H9 (cell line): ENCODE results near the gene CPAMD8. TPM values are rescaled to one million over a fixed set of nuclear protein-coding genes. Genes with fewer than 3 reads are reported as not detected.

Source experiments
- DNase-seq: peaks from one replicate; pipeline ENCODE4 v3.0.0-alpha.2; 2017
- H2AFZ ChIP-seq: one replicate; pipeline ENCODE4 v1.6.1; 2013; ENCODE audit warnings: mild to moderate bottlenecking, low read length, control low read depth, moderate library complexity
- H2AK5ac ChIP-seq: 2 replicates; pipeline ENCODE4 v1.6.1; 2013; ENCODE audit warnings: low read length, control low read depth, mixed read lengths; ENCODE audit not compliant: insufficient read length
- H2BK120ac ChIP-seq: one replicate; pipeline ENCODE4 v1.6.1; 2013; ENCODE audit warnings: low read depth, mild to moderate bottlenecking, low read length, control low read depth, inconsistent platforms; ENCODE audit not compliant: poor library complexity, severe bottlenecking
- H2BK12ac ChIP-seq: 2 replicates; pipeline ENCODE4 v1.6.1; 2013; ENCODE audit warnings: low read length, control low read depth, mixed read lengths, low read depth; ENCODE audit not compliant: insufficient read length
- H2BK15ac ChIP-seq: 2 replicates; pipeline ENCODE4 v1.6.1; 2013; ENCODE audit warnings: low read depth, low read length, control low read depth
- H2BK20ac ChIP-seq: one replicate; pipeline ENCODE4 v1.6.1; 2013; ENCODE audit warnings: low read depth, mild to moderate bottlenecking, low read length, control low read depth, inconsistent platforms; ENCODE audit not compliant: poor library complexity, severe bottlenecking
- H2BK5ac ChIP-seq: 2 replicates; pipeline ENCODE4 v1.6.1; 2013; ENCODE audit warnings: low read length, control low read depth, mixed read lengths; ENCODE audit not compliant: insufficient read length
- H3K14ac ChIP-seq: 2 replicates; pipeline ENCODE4 v1.6.1; 2013; ENCODE audit warnings: low read length, control low read depth; ENCODE audit not compliant: insufficient read depth
- H3K18ac ChIP-seq: 2 replicates; pipeline ENCODE4 v1.6.1; 2013; ENCODE audit warnings: low read depth, mild to moderate bottlenecking, mixed read lengths, low read length, control low read depth; ENCODE audit not compliant: insufficient read length
- H3K23ac ChIP-seq: 2 replicates; pipeline ENCODE4 v1.6.1; 2013; ENCODE audit warnings: low read length, control low read depth, mixed read lengths, low read depth; ENCODE audit not compliant: insufficient read length
- H3K23me2 ChIP-seq: 2 replicates; pipeline ENCODE4 v1.6.1; 2013; ENCODE audit warnings: low read depth, mild to moderate bottlenecking, mixed read lengths, low read length, control low read depth; ENCODE audit not compliant: insufficient read length, poor library complexity, severe bottlenecking
- H3K27ac ChIP-seq: 2 replicates; pipeline ENCODE4 v1.5.1; 2013; ENCODE audit warnings: low read length, control low read depth, mixed read lengths, low read depth; ENCODE audit not compliant: insufficient read length
- H3K27me3 ChIP-seq: 2 replicates; pipeline ENCODE4 v1.6.1; 2013; ENCODE audit warnings: low read length, control low read depth, inconsistent platforms; ENCODE audit not compliant: insufficient read depth
- H3K4ac ChIP-seq: 2 replicates; pipeline ENCODE4 v1.6.1; 2013; ENCODE audit warnings: low read depth, mild to moderate bottlenecking, control low read depth, inconsistent platforms, low read length, moderate library complexity
- H3K4me1 ChIP-seq: 2 replicates; pipeline ENCODE4 v1.6.1; 2013; ENCODE audit warnings: low read length, control low read depth, inconsistent platforms; ENCODE audit not compliant: insufficient read depth
- H3K4me2 ChIP-seq: 2 replicates; pipeline ENCODE4 v1.6.1; 2013; ENCODE audit warnings: low read length, control low read depth, mixed read lengths; ENCODE audit not compliant: insufficient read length, insufficient read depth
- H3K56ac ChIP-seq: 2 replicates; pipeline ENCODE4 v1.6.1; 2013; ENCODE audit warnings: low read depth, mild to moderate bottlenecking, mixed read lengths, low read length, control low read depth; ENCODE audit not compliant: insufficient read length
- H3K79me1 ChIP-seq: 2 replicates; pipeline ENCODE4 v1.6.1; 2013; ENCODE audit warnings: low read depth, mild to moderate bottlenecking, moderate library complexity, low read length, control low read depth, inconsistent platforms; ENCODE audit not compliant: insufficient read depth, poor library complexity, severe bottlenecking
- H3K79me2 ChIP-seq: 2 replicates; pipeline ENCODE4 v1.6.1; 2013; ENCODE audit warnings: low read length, control low read depth, inconsistent platforms; ENCODE audit not compliant: insufficient read depth
- H3K9ac ChIP-seq: 2 replicates; pipeline ENCODE4 v1.6.1; 2013; ENCODE audit warnings: low read length, control low read depth, mixed read lengths; ENCODE audit not compliant: insufficient read length; ENCODE audit errors: extremely low read depth
- H3K9me3 ChIP-seq: one replicate; pipeline ENCODE4 v1.6.1; 2013; ENCODE audit warnings: low read depth, low read length, inconsistent platforms; ENCODE audit not compliant: control insufficient read depth
- H3T11ph ChIP-seq: one replicate; pipeline ENCODE4 v1.6.1; 2013; ENCODE audit warnings: mild to moderate bottlenecking, low read length, control low read depth, inconsistent platforms
- H4K20me1 ChIP-seq: one replicate; pipeline ENCODE4 v1.6.1; 2013; ENCODE audit not compliant: control insufficient read depth, insufficient read length, insufficient read depth
- H4K5ac ChIP-seq: 2 replicates; pipeline ENCODE4 v1.6.1; 2013; ENCODE audit warnings: low read depth, mild to moderate bottlenecking, mixed read lengths, low read length, control low read depth; ENCODE audit not compliant: insufficient read length
- H4K8ac ChIP-seq: replicated peaks from 2 replicates; pipeline ENCODE4 v1.6.1; 2013; ENCODE audit warnings: low read length, control low read depth, mixed read lengths, low read depth; ENCODE audit not compliant: insufficient read length
- H4K91ac ChIP-seq: 2 replicates; pipeline ENCODE4 v1.6.1; 2013; ENCODE audit warnings: low read depth, mild to moderate bottlenecking, moderate library complexity, mixed read lengths, low read length, control low read depth; ENCODE audit not compliant: insufficient read length
- H3K27ac Mint-ChIP-seq, 3 experiments: 2 replicates in 2 of 3; 3 replicates in 1 of 3; pipeline ENCODE4 v1.8.0; 2020 to 2021; ENCODE audit warnings: mixed read lengths in 3 of 3, mild to moderate bottlenecking in 1 of 3, moderate library complexity in 1 of 3
- H3K27me3 Mint-ChIP-seq: 2 replicates; pipeline ENCODE4 v1.8.0; 2021; ENCODE audit warnings: low read depth, mild to moderate bottlenecking, moderate library complexity, mixed read lengths
- H3K36me3 Mint-ChIP-seq, 3 experiments: 2 replicates in 2 of 3; 3 replicates in 1 of 3; pipeline ENCODE4 v1.8.0; 2020 to 2021; ENCODE audit warnings: low read depth in 3 of 3, mixed read lengths in 3 of 3; ENCODE audit not compliant: insufficient read depth in 1 of 3
- H3K4me1 Mint-ChIP-seq, 2 experiments: 2 replicates each; pipeline ENCODE4 v1.8.0; 2020; ENCODE audit warnings: mixed read lengths in 2 of 2
- H3K4me3 Mint-ChIP-seq, 2 experiments: 2 replicates in 1 of 2; 3 replicates in 1 of 2; pipeline ENCODE4 v1.8.0; 2020 to 2021; ENCODE audit warnings: mild to moderate bottlenecking in 2 of 2, mixed read lengths in 2 of 2, moderate library complexity in 1 of 2
- H3K9me3 Mint-ChIP-seq, 2 experiments: 2 replicates in 1 of 2; 3 replicates in 1 of 2; pipeline ENCODE4 v1.8.0; 2020; ENCODE audit warnings: mild to moderate bottlenecking in 2 of 2, mixed read lengths in 2 of 2, moderate library complexity in 1 of 2
- WGBS: extraction: QIAGEN DNeasy Blood & Tissue Kit; methylation state at CpG from one replicate; pipeline ENCODE4 v1.1.7; 2013; ENCODE audit warnings: missing lambda C conversion rate, low lambda C conversion rate, mixed read lengths; ENCODE audit not compliant: insufficient read length; ENCODE audit errors: extremely low coverage; 5-methylcytosine and 5-hydroxymethylcytosine counted together
- total RNA-seq: library from RNA; stranded (reverse); gene quantifications from 2 replicates; pipeline ENCODE4 v1.2.1, GENCODE V29; 2021
- TF ChIP-seq, protein P1 (sequence below): fragments of 200-600 bp; sonication (generic); conservative IDR thresholded peaks from 3 replicates; pipeline ENCODE4 v1.8.0; 2021; ENCODE audit warnings: antibody characterized with exemption, mild to moderate bottlenecking

Gene CPAMD8
- total RNA-seq, 1 experiment from 2014 or later, result 12.0 TPM

- Histone ChIP-seq H3K23ac (no peak overlapping the region), H3K4ac (no peak overlapping the region), H3K14ac (no peak overlapping the region), H2BK15ac (no peak overlapping the region), H3K79me2 (no peaks in the 10 kb centered on the region), H4K20me1 (no peaks in the 10 kb centered on the region), H2BK5ac (no peak overlapping the region), H3K9ac (no peak overlapping the region), H3K9me3 (no peaks in the 10 kb centered on the region), H3K56ac (no peak overlapping the region), H2AK5ac (no peak overlapping the region), H2BK12ac (no peak overlapping the region), H3K27me3 (no peaks in the 10 kb centered on the region), H3K4me1 (no peaks in the 10 kb centered on the region), H2AFZ (no peak overlapping the region), H3K18ac (no peak overlapping the region), H2BK120ac (no peak overlapping the region), H3K4me2 (no peak overlapping the region), H4K8ac (no peak overlapping the region), H4K91ac (no peak overlapping the region), H3K23me2 (no peaks in the 10 kb centered on the region), H3T11ph (no peak overlapping the region), H3K79me1 (no peaks in the 10 kb centered on the region), H3K27ac (no peak overlapping the region), H2BK20ac (no peak overlapping the region), H4K5ac (no peak overlapping the region)
- H3K27me3 Mint-ChIP-seq, result no peaks in the 10 kb centered on the region
- no peak overlapping the region for H3K27ac Mint-ChIP-seq
- no peak for DNase-seq
- TF ChIP-seq, protein P1, sequence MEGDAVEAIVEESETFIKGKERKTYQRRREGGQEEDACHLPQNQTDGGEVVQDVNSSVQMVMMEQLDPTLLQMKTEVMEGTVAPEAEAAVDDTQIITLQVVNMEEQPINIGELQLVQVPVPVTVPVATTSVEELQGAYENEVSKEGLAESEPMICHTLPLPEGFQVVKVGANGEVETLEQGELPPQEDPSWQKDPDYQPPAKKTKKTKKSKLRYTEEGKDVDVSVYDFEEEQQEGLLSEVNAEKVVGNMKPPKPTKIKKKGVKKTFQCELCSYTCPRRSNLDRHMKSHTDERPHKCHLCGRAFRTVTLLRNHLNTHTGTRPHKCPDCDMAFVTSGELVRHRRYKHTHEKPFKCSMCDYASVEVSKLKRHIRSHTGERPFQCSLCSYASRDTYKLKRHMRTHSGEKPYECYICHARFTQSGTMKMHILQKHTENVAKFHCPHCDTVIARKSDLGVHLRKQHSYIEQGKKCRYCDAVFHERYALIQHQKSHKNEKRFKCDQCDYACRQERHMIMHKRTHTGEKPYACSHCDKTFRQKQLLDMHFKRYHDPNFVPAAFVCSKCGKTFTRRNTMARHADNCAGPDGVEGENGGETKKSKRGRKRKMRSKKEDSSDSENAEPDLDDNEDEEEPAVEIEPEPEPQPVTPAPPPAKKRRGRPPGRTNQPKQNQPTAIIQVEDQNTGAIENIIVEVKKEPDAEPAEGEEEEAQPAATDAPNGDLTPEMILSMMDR, result no peak
- peaks cover 31 to 77% (median 72%) of the 10 kb centered on the region in 3 experiments; a peak in 6 of 7 replicates for H3K36me3 Mint-ChIP-seq
- no CpG with 5 or more reads among the region's 20 CpGs for WGBS
- no peaks in the 10 kb centered on the region for H3K4me1 Mint-ChIP-seq
- H3K9me3 Mint-ChIP-seq, result no peaks in the 10 kb centered on the region
- H3K4me3 Mint-ChIP-seq, result no peak overlapping the region
Observed at GRCh38 chr19:16868423-16869130, 158.0 kb downstream of the CPAMD8 start.
